Uterus (tissue), 4 donors: ENCODE measurements around the gene ARHGAP1. TPM values are rescaled to one million over a fixed set of nuclear protein-coding genes. Genes with fewer than 3 reads are reported as not detected.

ENCODE experiments used
- DNase-seq, 2 donors: peaks; one replicate each; pipeline ENCODE4 v3.0.0-alpha.2; 2019 to 2020
- H3K27ac ChIP-seq, 2 donors: fragments of 200-600 bp; sonication (generic); 1 replicate in 1 of 2; 2 replicates in 1 of 2; pipeline ENCODE4 v1.5.1; 2016 to 2018
- H3K27me3 ChIP-seq, 2 donors: fragments of 200-600 bp; sonication (generic); one replicate each; pipeline ENCODE4 v1.5.1; 2018 to 2019; ENCODE audit warnings: control low read depth in 1 of 2
- H3K36me3 ChIP-seq, 2 donors: fragments of 200-600 bp; sonication (generic); one replicate each; pipeline ENCODE4 v1.5.1; 2019; ENCODE audit warnings: control low read depth in 1 of 2
- H3K4me1 ChIP-seq, 2 donors: fragments of 200-600 bp; sonication (generic); one replicate each; pipeline ENCODE4 v1.5.1; 2018 to 2019; ENCODE audit warnings: control low read depth in 1 of 2
- H3K4me3 ChIP-seq, 2 donors: fragments of 200-600 bp; sonication (generic); 1 replicate in 1 of 2; 2 replicates in 1 of 2; pipeline ENCODE4 v1.5.1; 2018 to 2019; ENCODE audit warnings: mild to moderate bottlenecking in 1 of 2
- H3K9me3 ChIP-seq, 2 donors: fragments of 200-600 bp; sonication (generic); one replicate each; pipeline ENCODE4 v1.5.1; 2019; ENCODE audit warnings: control low read depth in 1 of 2
- CTCF ChIP-seq, 4 experiments: fragments of 200-600 bp in 2 of 4; fragments of 450-650 bp in 2 of 4; sonication (generic) in 2 of 4; IDR thresholded peaks; one replicate each; pipeline ENCODE4 v1.5.1; 2016 to 2019; ENCODE audit warnings: antibody characterized with exemption in 4 of 4, mild to moderate bottlenecking in 2 of 4, moderate library complexity in 1 of 4
- POLR2A ChIP-seq, 2 donors: fragments of 450-650 bp; IDR thresholded peaks; one replicate each; pipeline ENCODE4 v1.6.1; 2016; ENCODE audit warnings: antibody characterized with exemption in 2 of 2, mild to moderate bottlenecking in 1 of 2, moderate library complexity in 1 of 2
- intact Hi-C: fragments of 100-400 bp; cut with DNase I; formaldehyde crosslinking; loops from one replicate; pipeline ENCODE4 v1.15.1; 2023; ENCODE audit warnings: low total_unique reads
- total RNA-seq, 4 donors: library from RNA; depleted of rRNA in 3 of 4; stranded (reverse); fragments of >200 nt in 3 of 4; gene quantifications; one replicate each; pipeline versions ENCODE4 v1.1.0 to v1.2.4, GENCODE V29; 2014 to 2023
- donor health status: DM: yes; HTN: yes; CAD: no.

Gene ARHGAP1
- total RNA-seq, 4 donors from 2014 or later, result 27.9 to 114 (median 37.3) TPM

GRCh38 chr11:46722566-46723358, 22.3 kb upstream of the ARHGAP1 start:
- no peak for DNase-seq
- intact Hi-C loops, result no loop called here
- Histone ChIP-seq H3K27me3 (no peaks in the 10 kb centered on the region), H3K4me3 (no peak overlapping the region), H3K4me1 (no peaks in the 10 kb centered on the region), H3K9me3 (no peaks in the 10 kb centered on the region), H3K27ac (no peak overlapping the region), H3K36me3 (no peaks in the 10 kb centered on the region)
- TF ChIP-seq CTCF (IDR thresholded peaks at IDR 0.05) (no peak), POLR2A (IDR thresholded peaks at IDR 0.05) (no peak)

- Histone ChIP-seq H3K4me1 (no peaks in the 10 kb centered on the region), H3K9me3 (no peaks in the 10 kb centered on the region), H3K4me3 (no peak overlapping the region), H3K27ac (no peak overlapping the region), H3K36me3 (no peaks in the 10 kb centered on the region), H3K27me3 (no peaks in the 10 kb centered on the region)
- no peak for TF ChIP-seq CTCF (IDR thresholded peaks at IDR 0.05)
- TF ChIP-seq POLR2A (IDR thresholded peaks at IDR 0.05), result no peak
- DNase-seq, result no peak
- intact Hi-C loops, result no loop called here
These were observed 20.9 kb upstream of the ARHGAP1 start for GRCh38 chr11:46721286-46721685.

GRCh38 chr11:46719543-46720218, 19.3 kb upstream of the ARHGAP1 start:
- H3K27ac ChIP-seq, result no peak overlapping the region
- no peak for DNase-seq
- H3K36me3 ChIP-seq, result no peaks in the 10 kb centered on the region
- no peak overlapping the region for H3K4me3 ChIP-seq
- no peaks in the 10 kb centered on the region for H3K27me3 ChIP-seq
- TF ChIP-seq POLR2A (IDR thresholded peaks at IDR 0.05), result no peak
- TF ChIP-seq CTCF (IDR thresholded peaks at IDR 0.05), result no peak
- H3K4me1 ChIP-seq, result no peaks in the 10 kb centered on the region
- intact Hi-C loops, result no loop called here
- H3K9me3 ChIP-seq, result no peaks in the 10 kb centered on the region

GRCh38 chr11:46719048-46719542, 18.7 kb upstream of the ARHGAP1 start, which contains the start of gene F2:
Gene F2 (plus strand): TSS chr11:46719213. CDS start chr11:46719236, 23 bp downstream.
- Histone ChIP-seq H3K27ac (no peak within 1 kb of the TSS), H3K4me3 (no peak within 1 kb of the TSS), H3K36me3 (no peaks in the 10 kb centered on the region), H3K4me1 (no peaks in the 10 kb centered on the region), H3K27me3 (no peaks in the 10 kb centered on the region), H3K9me3 (no peaks in the 10 kb centered on the region)
- intact Hi-C loops, result no loop called here
- no peak for DNase-seq
- TF ChIP-seq POLR2A (IDR thresholded peaks at IDR 0.05), result no peak
- TF ChIP-seq CTCF (IDR thresholded peaks at IDR 0.05), result no peak
